GM23338 (cell line): ENCODE data around the gene PPP4R2. TPM values are rescaled to one million over a fixed set of nuclear protein-coding genes. Genes with fewer than 3 reads are reported as not detected.

ENCODE experiments used
- ATAC-seq: fragments of 200-7000 bp; cut with Tn5 transposase; 3 replicates; pipeline ENCODE4 v1.9.1; 2020
- DNase-seq: peaks from one replicate; pipeline ENCODE4 v3.0.0-alpha.2; 2015; ENCODE audit warnings: low spot score
- H2AFZ ChIP-seq: fragments of 200-600 bp; sonication (generic); 2 replicates; pipeline ENCODE4 v1.8.0; 2016; ENCODE audit warnings: antibody characterized with exemption, mild to moderate bottlenecking, moderate library complexity
- H3F3A ChIP-seq: fragments of 200-600 bp; sonication (generic); replicated peaks from 2 replicates; pipeline ENCODE4 v1.8.0; 2017; ENCODE audit warnings: antibody characterized with exemption, mixed run types, low read depth
- H3K27ac ChIP-seq: fragments of 200-600 bp; sonication (generic); 2 replicates; pipeline ENCODE4 v1.6.1; 2016; ENCODE audit warnings: low read depth
- H3K27me3 ChIP-seq: fragments of 200-600 bp; sonication (generic); 2 replicates; pipeline ENCODE4 v1.8.0; 2016; ENCODE audit warnings: mild to moderate bottlenecking, mixed run types, moderate library complexity; ENCODE audit not compliant: insufficient read depth
- H3K36me3 ChIP-seq: fragments of 200-600 bp; sonication (generic); 2 replicates; pipeline ENCODE4 v1.8.0; 2016; ENCODE audit warnings: mild to moderate bottlenecking; ENCODE audit not compliant: insufficient read depth
- H3K4me1 ChIP-seq: fragments of 200-600 bp; sonication (generic); 2 replicates; pipeline ENCODE4 v1.8.0; 2016; ENCODE audit warnings: mild to moderate bottlenecking, moderate library complexity; ENCODE audit not compliant: insufficient read depth
- H3K4me2 ChIP-seq: fragments of 200-600 bp; sonication (generic); 2 replicates; pipeline ENCODE4 v1.7.1; 2017; ENCODE audit warnings: mixed run types
- H3K4me3 ChIP-seq: fragments of 200-600 bp; sonication (generic); 2 replicates; pipeline ENCODE4 v1.6.1; 2016; ENCODE audit warnings: mixed run types
- H3K79me2 ChIP-seq: fragments of 200-600 bp; sonication (generic); replicated peaks from 2 replicates; pipeline ENCODE4 v1.8.0; 2017; ENCODE audit warnings: mild to moderate bottlenecking; ENCODE audit not compliant: insufficient read depth
- H3K9me2 ChIP-seq: fragments of 200-600 bp; sonication (generic); 2 replicates; pipeline ENCODE4 v1.8.0; 2017; ENCODE audit not compliant: insufficient read depth
- H4K20me1 ChIP-seq: fragments of 200-600 bp; sonication (generic); replicated peaks from 2 replicates; pipeline ENCODE4 v1.8.0; 2017; ENCODE audit warnings: mild to moderate bottlenecking; ENCODE audit not compliant: insufficient read depth
- H3K27ac Mint-ChIP-seq: 2 replicates; pipeline ENCODE4 v1.8.0; 2020; ENCODE audit warnings: inconsistent platforms, mild to moderate bottlenecking, moderate library complexity, mixed read lengths
- H3K27me3 Mint-ChIP-seq: 3 replicates; pipeline ENCODE4 v1.8.0; 2022; ENCODE audit warnings: low read depth, mild to moderate bottlenecking, moderate library complexity, mixed read lengths, inconsistent platforms; ENCODE audit not compliant: insufficient read depth, poor library complexity
- H3K36me3 Mint-ChIP-seq: 3 replicates; pipeline ENCODE4 v1.8.0; 2021; ENCODE audit warnings: low read depth, mild to moderate bottlenecking, inconsistent platforms, moderate library complexity, mixed read lengths
- H3K4me1 Mint-ChIP-seq: 3 replicates; pipeline ENCODE4 v1.8.0; 2020; ENCODE audit warnings: mild to moderate bottlenecking, inconsistent platforms, mixed read lengths
- H3K4me3 Mint-ChIP-seq: 3 replicates; pipeline ENCODE4 v1.8.0; 2021; ENCODE audit warnings: moderate library complexity, mild to moderate bottlenecking, inconsistent platforms, mixed read lengths
- H3K9me3 Mint-ChIP-seq: 3 replicates; pipeline ENCODE4 v1.8.0; 2020; ENCODE audit warnings: moderate library complexity, mild to moderate bottlenecking, inconsistent platforms, mixed read lengths
- CREB1 ChIP-seq: fragments of 250-450 bp; sonication (Bioruptor Pico); IDR thresholded peaks from 2 replicates; pipeline ENCODE4 v1.5.0; 2020; ENCODE audit warnings: low read depth, mild to moderate bottlenecking, moderate library complexity
- EZH2 ChIP-seq: fragments of 200-600 bp; sonication (generic); IDR thresholded peaks from one replicate; pipeline ENCODE4 v1.8.0; 2017; ENCODE audit warnings: antibody characterized with exemption, mild to moderate bottlenecking, low read depth; ENCODE audit not compliant: unreplicated experiment
- JUNB ChIP-seq: IDR thresholded peaks from one replicate; pipeline ENCODE4 v1.6.1; 2016; ENCODE audit warnings: antibody characterized with exemption; ENCODE audit not compliant: unreplicated experiment
- NANOG ChIP-seq: IDR thresholded peaks from 2 replicates; pipeline ENCODE4 v1.6.1; 2016; ENCODE audit warnings: antibody characterized with exemption, borderline replicate concordance
- POLR2AphosphoS5 ChIP-seq: IDR thresholded peaks from 2 replicates; pipeline ENCODE4 v1.6.1; 2016; ENCODE audit warnings: antibody characterized with exemption, low read depth
- STAT1 ChIP-seq: IDR thresholded peaks from one replicate; pipeline ENCODE4 v1.6.1; 2016; ENCODE audit warnings: antibody characterized with exemption; ENCODE audit not compliant: unreplicated experiment
- ZNF114 ChIP-seq: fragments of 250-450 bp; sonication (Bioruptor Pico); IDR thresholded peaks from 2 replicates; pipeline ENCODE4 v1.5.0; 2020; ENCODE audit warnings: mild to moderate bottlenecking, moderate library complexity
- polyA plus RNA-seq: library from polyadenylated mRNA; unstranded; fragments of >200 nt; fragmentation: Nextera tagmentation; extraction: Ambion mirVana; gene quantifications from 2 replicates; pipeline ENCODE4 v1.2.1, GENCODE V29; 2016
- total RNA-seq: library from RNA; depleted of rRNA; stranded (reverse); fragments of >200 nt; shearing (Covaris generic); gene quantifications from 2 replicates; pipeline ENCODE4 v1.2.3, GENCODE V29; 2014
- TF ChIP-seq, protein P1 (sequence below), 2 experiments: fragments of 200-600 bp in 1 of 2; sonication (generic) in 1 of 2; conservative IDR thresholded peaks; 2 replicates each; pipeline versions ENCODE4 v1.5.1 to v1.6.1; 2016 to 2017; ENCODE audit warnings: antibody characterized with exemption in 2 of 2, low read depth in 2 of 2, mild to moderate bottlenecking in 2 of 2, moderate library complexity in 1 of 2
- TF ChIP-seq, protein P2 (sequence below): IDR thresholded peaks from one replicate; pipeline ENCODE4 v1.6.1; 2018; ENCODE audit warnings: antibody characterized with exemption; ENCODE audit not compliant: unreplicated experiment
- TF ChIP-seq, protein P3 (sequence below): IDR thresholded peaks from 2 replicates; pipeline ENCODE4 v1.6.1; 2016; ENCODE audit warnings: antibody characterized with exemption
- TF ChIP-seq, protein P4 (sequence below): fragments of 250-450 bp; sonication (Bioruptor Pico); IDR thresholded peaks from 2 replicates; pipeline ENCODE4 v1.5.0; 2020; ENCODE audit warnings: mild to moderate bottlenecking, moderate library complexity

The PPP4R2 gene
- total and polyA plus RNA-seq, 2 experiments from 2014 or later = 62.7 to 117 TPM

DNA sequence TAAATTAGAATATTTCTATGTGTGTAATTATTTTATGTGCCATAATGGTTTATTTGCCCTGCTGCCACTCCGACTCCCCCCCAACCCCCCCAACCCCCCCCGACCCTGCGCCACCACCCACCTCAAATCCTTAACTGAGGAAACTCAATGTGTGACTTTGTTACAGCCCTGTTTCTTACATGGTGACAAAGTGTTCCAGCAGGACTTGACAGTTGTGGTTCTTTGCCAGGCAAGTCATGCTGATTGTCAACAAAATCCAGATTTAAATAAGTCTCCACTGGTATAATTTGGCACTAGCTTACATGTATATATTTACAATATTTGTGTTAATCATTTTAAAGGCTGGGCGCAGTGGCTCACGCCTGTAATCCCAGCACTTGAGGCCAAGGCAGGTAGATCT is 72.6 kb downstream of the PPP4R2 start (continued):
- TF ChIP-seq, protein P1, sequence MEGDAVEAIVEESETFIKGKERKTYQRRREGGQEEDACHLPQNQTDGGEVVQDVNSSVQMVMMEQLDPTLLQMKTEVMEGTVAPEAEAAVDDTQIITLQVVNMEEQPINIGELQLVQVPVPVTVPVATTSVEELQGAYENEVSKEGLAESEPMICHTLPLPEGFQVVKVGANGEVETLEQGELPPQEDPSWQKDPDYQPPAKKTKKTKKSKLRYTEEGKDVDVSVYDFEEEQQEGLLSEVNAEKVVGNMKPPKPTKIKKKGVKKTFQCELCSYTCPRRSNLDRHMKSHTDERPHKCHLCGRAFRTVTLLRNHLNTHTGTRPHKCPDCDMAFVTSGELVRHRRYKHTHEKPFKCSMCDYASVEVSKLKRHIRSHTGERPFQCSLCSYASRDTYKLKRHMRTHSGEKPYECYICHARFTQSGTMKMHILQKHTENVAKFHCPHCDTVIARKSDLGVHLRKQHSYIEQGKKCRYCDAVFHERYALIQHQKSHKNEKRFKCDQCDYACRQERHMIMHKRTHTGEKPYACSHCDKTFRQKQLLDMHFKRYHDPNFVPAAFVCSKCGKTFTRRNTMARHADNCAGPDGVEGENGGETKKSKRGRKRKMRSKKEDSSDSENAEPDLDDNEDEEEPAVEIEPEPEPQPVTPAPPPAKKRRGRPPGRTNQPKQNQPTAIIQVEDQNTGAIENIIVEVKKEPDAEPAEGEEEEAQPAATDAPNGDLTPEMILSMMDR (conservative IDR thresholded peaks at IDR 0.05; ENCODE audit: low read depth in 2 of 2) = no peak
- no peak for TF ChIP-seq STAT1
- TF ChIP-seq CREB1 = no peak
- TF ChIP-seq, protein P2, sequence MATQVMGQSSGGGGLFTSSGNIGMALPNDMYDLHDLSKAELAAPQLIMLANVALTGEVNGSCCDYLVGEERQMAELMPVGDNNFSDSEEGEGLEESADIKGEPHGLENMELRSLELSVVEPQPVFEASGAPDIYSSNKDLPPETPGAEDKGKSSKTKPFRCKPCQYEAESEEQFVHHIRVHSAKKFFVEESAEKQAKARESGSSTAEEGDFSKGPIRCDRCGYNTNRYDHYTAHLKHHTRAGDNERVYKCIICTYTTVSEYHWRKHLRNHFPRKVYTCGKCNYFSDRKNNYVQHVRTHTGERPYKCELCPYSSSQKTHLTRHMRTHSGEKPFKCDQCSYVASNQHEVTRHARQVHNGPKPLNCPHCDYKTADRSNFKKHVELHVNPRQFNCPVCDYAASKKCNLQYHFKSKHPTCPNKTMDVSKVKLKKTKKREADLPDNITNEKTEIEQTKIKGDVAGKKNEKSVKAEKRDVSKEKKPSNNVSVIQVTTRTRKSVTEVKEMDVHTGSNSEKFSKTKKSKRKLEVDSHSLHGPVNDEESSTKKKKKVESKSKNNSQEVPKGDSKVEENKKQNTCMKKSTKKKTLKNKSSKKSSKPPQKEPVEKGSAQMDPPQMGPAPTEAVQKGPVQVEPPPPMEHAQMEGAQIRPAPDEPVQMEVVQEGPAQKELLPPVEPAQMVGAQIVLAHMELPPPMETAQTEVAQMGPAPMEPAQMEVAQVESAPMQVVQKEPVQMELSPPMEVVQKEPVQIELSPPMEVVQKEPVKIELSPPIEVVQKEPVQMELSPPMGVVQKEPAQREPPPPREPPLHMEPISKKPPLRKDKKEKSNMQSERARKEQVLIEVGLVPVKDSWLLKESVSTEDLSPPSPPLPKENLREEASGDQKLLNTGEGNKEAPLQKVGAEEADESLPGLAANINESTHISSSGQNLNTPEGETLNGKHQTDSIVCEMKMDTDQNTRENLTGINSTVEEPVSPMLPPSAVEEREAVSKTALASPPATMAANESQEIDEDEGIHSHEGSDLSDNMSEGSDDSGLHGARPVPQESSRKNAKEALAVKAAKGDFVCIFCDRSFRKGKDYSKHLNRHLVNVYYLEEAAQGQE = no peak
- TF ChIP-seq, protein P3, sequence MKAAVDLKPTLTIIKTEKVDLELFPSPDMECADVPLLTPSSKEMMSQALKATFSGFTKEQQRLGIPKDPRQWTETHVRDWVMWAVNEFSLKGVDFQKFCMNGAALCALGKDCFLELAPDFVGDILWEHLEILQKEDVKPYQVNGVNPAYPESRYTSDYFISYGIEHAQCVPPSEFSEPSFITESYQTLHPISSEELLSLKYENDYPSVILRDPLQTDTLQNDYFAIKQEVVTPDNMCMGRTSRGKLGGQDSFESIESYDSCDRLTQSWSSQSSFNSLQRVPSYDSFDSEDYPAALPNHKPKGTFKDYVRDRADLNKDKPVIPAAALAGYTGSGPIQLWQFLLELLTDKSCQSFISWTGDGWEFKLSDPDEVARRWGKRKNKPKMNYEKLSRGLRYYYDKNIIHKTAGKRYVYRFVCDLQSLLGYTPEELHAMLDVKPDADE = no peak
- no peak for TF ChIP-seq POLR2AphosphoS5
- no peak for TF ChIP-seq JUNB
- no peak for TF ChIP-seq ZNF114 (CRISPR knock-in tag)
- TF ChIP-seq NANOG = no peak
- TF ChIP-seq EZH2 = no peak

DNA sequence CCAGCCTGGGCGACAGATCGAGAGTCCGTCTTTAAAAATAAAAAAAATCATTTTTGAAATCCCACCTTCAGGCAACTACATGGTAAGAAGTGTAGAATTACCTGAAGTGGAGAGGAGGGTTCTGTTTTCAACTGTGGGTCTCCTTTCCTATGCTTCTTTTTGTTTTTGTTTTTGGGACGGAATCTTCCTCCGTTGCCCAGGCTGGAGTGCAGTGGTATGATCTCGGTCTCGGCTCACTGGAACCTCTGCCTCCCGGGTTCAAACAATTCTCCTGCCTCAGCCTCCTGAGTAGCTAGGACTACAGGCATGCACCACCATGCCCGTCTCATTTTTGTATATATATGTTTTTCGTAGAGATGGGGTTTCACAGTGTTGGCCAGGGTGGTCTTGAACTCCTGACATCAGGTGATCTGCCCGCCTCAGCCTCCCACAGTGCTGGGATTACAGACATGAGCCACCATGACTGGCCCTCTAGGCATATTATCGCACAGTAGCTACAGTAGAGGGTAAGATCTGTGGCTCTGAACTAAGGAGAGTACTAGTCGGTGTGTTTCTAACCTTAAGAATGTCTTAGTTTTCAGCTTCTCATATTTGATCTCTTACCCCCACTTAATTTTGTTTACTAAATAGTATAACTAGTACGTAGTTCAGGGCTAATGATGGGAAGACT is 73.3 kb downstream of the PPP4R2 start:
- Histone ChIP-seq H3K27ac (peak overlapping the region; percentile 70), H3K4me3 (no peak overlapping the region), H3K79me2 (peaks cover under 1% of the 10 kb centered on the region; the same call in 1 of the 2 replicates), H3K4me1 (peaks cover 23% of the 10 kb centered on the region), H3K27me3 (no peaks in the 10 kb centered on the region), H3K36me3 (no peaks in the 10 kb centered on the region; the same call in 1 of the 2 replicates), H3F3A (0 out of 2 replicates have a peak, but pooled peaks cover 5% of the 10 kb centered on the region), H2AFZ (no peak overlapping the region), H3K4me2 (peak overlapping the region; percentile 24; the same call in 1 of the 2 replicates), H3K9me2 (no peaks in the 10 kb centered on the region), H4K20me1 (no peaks in the 10 kb centered on the region)
- ATAC-seq (peak; percentile 48), DNase-seq (no peak)
- Mint-ChIP-seq H3K9me3 (no peaks in the 10 kb centered on the region; the same call in 2 of the 3 replicates), H3K36me3 (peaks cover 18% of the 10 kb centered on the region), H3K27me3 (no peaks in the 10 kb centered on the region), H3K4me3 (no peak overlapping the region), H3K4me1 (peaks cover 30% of the 10 kb centered on the region), H3K27ac (peak overlapping the region; percentile 71; the same call in 1 of the 2 replicates)
- no peak for TF ChIP-seq ZNF114 (CRISPR knock-in tag)
- no peak for TF ChIP-seq CREB1
- TF ChIP-seq, protein P4, sequence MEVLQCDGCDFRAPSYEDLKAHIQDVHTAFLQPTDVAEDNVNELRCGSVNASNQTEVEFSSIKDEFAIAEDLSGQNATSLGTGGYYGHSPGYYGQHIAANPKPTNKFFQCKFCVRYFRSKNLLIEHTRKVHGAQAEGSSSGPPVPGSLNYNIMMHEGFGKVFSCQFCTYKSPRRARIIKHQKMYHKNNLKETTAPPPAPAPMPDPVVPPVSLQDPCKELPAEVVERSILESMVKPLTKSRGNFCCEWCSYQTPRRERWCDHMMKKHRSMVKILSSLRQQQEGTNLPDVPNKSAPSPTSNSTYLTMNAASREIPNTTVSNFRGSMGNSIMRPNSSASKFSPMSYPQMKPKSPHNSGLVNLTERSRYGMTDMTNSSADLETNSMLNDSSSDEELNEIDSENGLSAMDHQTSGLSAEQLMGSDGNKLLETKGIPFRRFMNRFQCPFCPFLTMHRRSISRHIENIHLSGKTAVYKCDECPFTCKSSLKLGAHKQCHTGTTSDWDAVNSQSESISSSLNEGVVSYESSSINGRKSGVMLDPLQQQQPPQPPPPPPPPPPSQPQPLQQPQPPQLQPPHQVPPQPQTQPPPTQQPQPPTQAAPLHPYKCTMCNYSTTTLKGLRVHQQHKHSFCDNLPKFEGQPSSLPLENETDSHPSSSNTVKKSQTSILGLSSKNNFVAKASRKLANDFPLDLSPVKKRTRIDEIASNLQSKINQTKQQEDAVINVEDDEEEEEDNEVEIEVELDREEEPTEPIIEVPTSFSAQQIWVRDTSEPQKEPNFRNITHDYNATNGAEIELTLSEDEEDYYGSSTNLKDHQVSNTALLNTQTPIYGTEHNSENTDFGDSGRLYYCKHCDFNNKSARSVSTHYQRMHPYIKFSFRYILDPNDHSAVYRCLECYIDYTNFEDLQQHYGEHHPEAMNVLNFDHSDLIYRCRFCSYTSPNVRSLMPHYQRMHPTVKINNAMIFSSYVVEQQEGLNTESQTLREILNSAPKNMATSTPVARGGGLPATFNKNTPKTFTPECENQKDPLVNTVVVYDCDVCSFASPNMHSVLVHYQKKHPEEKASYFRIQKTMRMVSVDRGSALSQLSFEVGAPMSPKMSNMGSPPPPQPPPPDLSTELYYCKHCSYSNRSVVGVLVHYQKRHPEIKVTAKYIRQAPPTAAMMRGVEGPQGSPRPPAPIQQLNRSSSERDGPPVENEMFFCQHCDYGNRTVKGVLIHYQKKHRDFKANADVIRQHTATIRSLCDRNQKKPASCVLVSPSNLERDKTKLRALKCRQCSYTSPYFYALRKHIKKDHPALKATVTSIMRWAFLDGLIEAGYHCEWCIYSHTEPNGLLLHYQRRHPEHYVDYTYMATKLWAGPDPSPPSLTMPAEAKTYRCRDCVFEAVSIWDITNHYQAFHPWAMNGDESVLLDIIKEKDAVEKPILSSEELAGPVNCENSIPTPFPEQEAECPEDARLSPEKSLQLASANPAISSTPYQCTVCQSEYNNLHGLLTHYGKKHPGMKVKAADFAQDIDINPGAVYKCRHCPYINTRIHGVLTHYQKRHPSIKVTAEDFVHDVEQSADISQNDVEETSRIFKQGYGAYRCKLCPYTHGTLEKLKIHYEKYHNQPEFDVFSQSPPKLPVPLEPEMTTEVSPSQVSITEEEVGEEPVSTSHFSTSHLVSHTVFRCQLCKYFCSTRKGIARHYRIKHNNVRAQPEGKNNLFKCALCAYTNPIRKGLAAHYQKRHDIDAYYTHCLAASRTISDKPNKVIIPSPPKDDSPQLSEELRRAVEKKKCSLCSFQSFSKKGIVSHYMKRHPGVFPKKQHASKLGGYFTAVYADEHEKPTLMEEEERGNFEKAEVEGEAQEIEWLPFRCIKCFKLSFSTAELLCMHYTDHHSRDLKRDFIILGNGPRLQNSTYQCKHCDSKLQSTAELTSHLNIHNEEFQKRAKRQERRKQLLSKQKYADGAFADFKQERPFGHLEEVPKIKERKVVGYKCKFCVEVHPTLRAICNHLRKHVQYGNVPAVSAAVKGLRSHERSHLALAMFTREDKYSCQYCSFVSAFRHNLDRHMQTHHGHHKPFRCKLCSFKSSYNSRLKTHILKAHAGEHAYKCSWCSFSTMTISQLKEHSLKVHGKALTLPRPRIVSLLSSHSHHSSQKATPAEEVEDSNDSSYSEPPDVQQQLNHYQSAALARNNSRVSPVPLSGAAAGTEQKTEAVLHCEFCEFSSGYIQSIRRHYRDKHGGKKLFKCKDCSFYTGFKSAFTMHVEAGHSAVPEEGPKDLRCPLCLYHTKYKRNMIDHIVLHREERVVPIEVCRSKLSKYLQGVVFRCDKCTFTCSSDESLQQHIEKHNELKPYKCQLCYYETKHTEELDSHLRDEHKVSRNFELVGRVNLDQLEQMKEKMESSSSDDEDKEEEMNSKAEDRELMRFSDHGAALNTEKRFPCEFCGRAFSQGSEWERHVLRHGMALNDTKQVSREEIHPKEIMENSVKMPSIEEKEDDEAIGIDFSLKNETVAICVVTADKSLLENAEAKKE (CRISPR knock-in tag) = no peak
- TF ChIP-seq, protein P3 = no peak
